Neural progenitor cell (in vitro differentiated cells): ENCODE measurements around the gene GPR158.

Experiments used
- CTCF ChIP-seq: fragments of 200-600 bp; sonication (generic); IDR thresholded peaks from 2 replicates; pipeline ENCODE4 v1.5.1; 2017; ENCODE audit warnings: antibody characterized with exemption, mild to moderate bottlenecking
- EZH2phosphoT487 ChIP-seq: fragments of 200-600 bp; sonication (generic); IDR thresholded peaks from 2 replicates; pipeline ENCODE4 v1.6.1; 2017; ENCODE audit warnings: antibody characterized with exemption

DNA sequence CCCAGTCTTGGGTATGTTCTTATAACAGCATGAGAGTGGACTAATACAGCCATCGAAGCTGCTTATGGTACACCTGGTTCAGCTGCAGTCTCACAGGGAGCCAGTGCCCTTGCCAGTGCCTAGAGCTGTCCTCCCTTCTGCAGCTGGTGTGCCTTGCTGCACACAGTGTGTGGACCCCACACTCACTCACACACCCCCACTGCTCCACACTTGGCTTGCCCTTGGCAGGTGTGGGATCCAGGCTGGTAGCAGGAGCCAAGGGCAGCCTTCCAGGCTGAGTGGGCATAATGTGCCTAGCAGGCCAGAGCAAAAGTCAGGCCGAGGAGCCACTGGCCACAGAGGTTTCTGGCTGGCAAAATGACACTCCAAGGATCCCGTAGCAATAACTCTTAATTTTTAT lies 217.3 kb downstream of the GPR158 start:
- no peak for TF ChIP-seq EZH2phosphoT487
- TF ChIP-seq CTCF: no peak
